Nephron (organoid): Measurements from ENCODE around the gene GPR33.

Experiments used
- H3K27ac Mint-ChIP-seq, 3 experiments: 2 replicates each; pipeline ENCODE4 v1.8.0; 2020; ENCODE audit warnings: mixed read lengths in 3 of 3, mild to moderate bottlenecking in 2 of 3, moderate library complexity in 1 of 3
- H3K27me3 Mint-ChIP-seq: 2 replicates; pipeline ENCODE4 v1.8.0; 2021; ENCODE audit warnings: low read depth, mild to moderate bottlenecking, moderate library complexity, mixed read lengths
- H3K36me3 Mint-ChIP-seq: 2 replicates; pipeline ENCODE4 v1.8.0; 2020; ENCODE audit warnings: low read depth, mixed read lengths
- H3K4me1 Mint-ChIP-seq: 2 replicates; pipeline ENCODE4 v1.8.0; 2020; ENCODE audit warnings: mixed read lengths
- H3K4me3 Mint-ChIP-seq, 3 experiments: 2 replicates each; pipeline ENCODE4 v1.8.0; 2020; ENCODE audit warnings: mild to moderate bottlenecking in 3 of 3, mixed read lengths in 3 of 3, moderate library complexity in 2 of 3
- H3K9me3 Mint-ChIP-seq: 2 replicates; pipeline ENCODE4 v1.8.0; 2020; ENCODE audit warnings: mixed read lengths
- TF ChIP-seq, protein P1 (sequence below), 3 experiments: fragments of 200-600 bp; sonication (generic); IDR thresholded peaks; one replicate each; pipeline ENCODE4 v1.5.0; 2021; ENCODE audit warnings: antibody characterized with exemption in 3 of 3; ENCODE audit not compliant: unreplicated experiment in 3 of 3

The GPR33 gene

GRCh38 chr14:31527087-31527486 is 39.2 kb upstream of the GPR33 start:
- no peaks in the 10 kb centered on the region for H3K4me1 Mint-ChIP-seq
- TF ChIP-seq, protein P1, sequence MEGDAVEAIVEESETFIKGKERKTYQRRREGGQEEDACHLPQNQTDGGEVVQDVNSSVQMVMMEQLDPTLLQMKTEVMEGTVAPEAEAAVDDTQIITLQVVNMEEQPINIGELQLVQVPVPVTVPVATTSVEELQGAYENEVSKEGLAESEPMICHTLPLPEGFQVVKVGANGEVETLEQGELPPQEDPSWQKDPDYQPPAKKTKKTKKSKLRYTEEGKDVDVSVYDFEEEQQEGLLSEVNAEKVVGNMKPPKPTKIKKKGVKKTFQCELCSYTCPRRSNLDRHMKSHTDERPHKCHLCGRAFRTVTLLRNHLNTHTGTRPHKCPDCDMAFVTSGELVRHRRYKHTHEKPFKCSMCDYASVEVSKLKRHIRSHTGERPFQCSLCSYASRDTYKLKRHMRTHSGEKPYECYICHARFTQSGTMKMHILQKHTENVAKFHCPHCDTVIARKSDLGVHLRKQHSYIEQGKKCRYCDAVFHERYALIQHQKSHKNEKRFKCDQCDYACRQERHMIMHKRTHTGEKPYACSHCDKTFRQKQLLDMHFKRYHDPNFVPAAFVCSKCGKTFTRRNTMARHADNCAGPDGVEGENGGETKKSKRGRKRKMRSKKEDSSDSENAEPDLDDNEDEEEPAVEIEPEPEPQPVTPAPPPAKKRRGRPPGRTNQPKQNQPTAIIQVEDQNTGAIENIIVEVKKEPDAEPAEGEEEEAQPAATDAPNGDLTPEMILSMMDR (IDR thresholded peaks at IDR 0.05; ENCODE audit: unreplicated experiment in 3 of 3), result no peak
- H3K36me3 Mint-ChIP-seq, result no peaks in the 10 kb centered on the region
- H3K9me3 Mint-ChIP-seq, result peaks cover 3% of the 10 kb centered on the region
- no peak overlapping the region for H3K27ac Mint-ChIP-seq
- no peak overlapping the region for H3K4me3 Mint-ChIP-seq
- peaks cover 5% of the 10 kb centered on the region for H3K27me3 Mint-ChIP-seq

GRCh38 chr14:31510855-31511254 is 23.0 kb upstream of the GPR33 start:
- peaks cover 8% of the 10 kb centered on the region for H3K4me1 Mint-ChIP-seq
- TF ChIP-seq, protein P1 (IDR thresholded peaks at IDR 0.05; ENCODE audit: unreplicated experiment in 3 of 3), result no peak
- H3K36me3 Mint-ChIP-seq, result no peaks in the 10 kb centered on the region
- no peak overlapping the region for H3K27ac Mint-ChIP-seq
- H3K27me3 Mint-ChIP-seq, result no peaks in the 10 kb centered on the region
- H3K9me3 Mint-ChIP-seq, result no peaks in the 10 kb centered on the region
- H3K4me3 Mint-ChIP-seq, result no peak overlapping the region

GRCh38 chr14:31510222-31510621 is 22.4 kb upstream of the GPR33 start:
- no peaks in the 10 kb centered on the region for H3K36me3 Mint-ChIP-seq
- TF ChIP-seq, protein P1 (IDR thresholded peaks at IDR 0.05; ENCODE audit: unreplicated experiment in 3 of 3), result peak; percentile 50 to 78 (median 63)
- no peak overlapping the region for H3K4me3 Mint-ChIP-seq
- no peaks in the 10 kb centered on the region for H3K27me3 Mint-ChIP-seq
- no peak overlapping the region for H3K27ac Mint-ChIP-seq
- peaks cover 14% of the 10 kb centered on the region for H3K4me1 Mint-ChIP-seq
- no peaks in the 10 kb centered on the region for H3K9me3 Mint-ChIP-seq

DNA sequence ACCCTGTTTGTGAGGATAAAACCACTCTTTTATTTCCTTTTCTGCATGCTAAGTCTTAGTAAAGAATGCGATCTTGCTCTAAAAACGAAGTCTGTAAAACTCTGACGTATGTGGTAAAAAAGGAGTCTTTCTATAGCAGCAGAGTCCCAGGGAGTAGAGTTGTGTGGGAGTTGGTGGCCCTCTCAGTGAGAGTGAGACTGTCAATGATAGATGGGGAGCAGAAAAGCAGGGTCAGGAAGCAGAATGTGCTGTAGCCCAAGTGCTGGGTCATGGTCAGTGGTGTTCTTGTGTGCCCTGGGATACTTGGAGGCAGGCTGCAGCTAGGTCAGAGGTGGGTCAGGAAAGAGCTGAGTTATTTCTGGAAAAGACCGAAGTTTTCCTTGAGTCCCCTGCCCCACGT is 20.3 kb upstream of the GPR33 start:
- Mint-ChIP-seq H3K36me3 (no peaks in the 10 kb centered on the region), H3K9me3 (no peaks in the 10 kb centered on the region), H3K27me3 (no peaks in the 10 kb centered on the region), H3K4me1 (peaks cover 17% of the 10 kb centered on the region), H3K27ac (peak overlapping the region in 2 of 3 experiments; percentile 0 to 2), H3K4me3 (no peak overlapping the region)
- TF ChIP-seq, protein P1 (IDR thresholded peaks at IDR 0.05; ENCODE audit: unreplicated experiment in 3 of 3), result no peak

DNA sequence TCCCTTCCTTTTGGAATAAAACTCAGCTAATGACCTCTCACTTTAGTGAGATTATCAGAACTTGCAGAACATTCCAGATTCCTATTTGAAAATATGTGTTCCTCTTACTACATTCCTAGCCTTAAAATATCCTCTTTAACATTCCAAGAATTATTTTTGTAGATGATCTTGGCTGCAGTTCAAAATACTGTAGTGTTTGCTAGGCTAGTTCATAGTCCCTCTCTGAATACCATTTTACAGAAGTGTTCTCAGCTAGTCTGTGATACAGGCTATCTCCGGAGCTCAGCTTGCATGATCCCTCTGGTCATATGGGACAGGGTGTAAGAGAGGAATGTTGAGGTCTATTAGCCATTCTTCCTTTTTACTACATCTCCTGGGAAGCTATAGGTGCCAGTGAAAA is 17.6 kb upstream of the GPR33 start:
- TF ChIP-seq, protein P1 (IDR thresholded peaks at IDR 0.05; ENCODE audit: unreplicated experiment in 3 of 3), result no peak
- Mint-ChIP-seq H3K27ac (peak overlapping the region in 2 of 3 experiments; percentile 43 to 80), H3K36me3 (no peaks in the 10 kb centered on the region), H3K4me1 (peaks cover 17% of the 10 kb centered on the region), H3K4me3 (no peak overlapping the region), H3K9me3 (peaks cover 2% of the 10 kb centered on the region), H3K27me3 (no peaks in the 10 kb centered on the region)

DNA sequence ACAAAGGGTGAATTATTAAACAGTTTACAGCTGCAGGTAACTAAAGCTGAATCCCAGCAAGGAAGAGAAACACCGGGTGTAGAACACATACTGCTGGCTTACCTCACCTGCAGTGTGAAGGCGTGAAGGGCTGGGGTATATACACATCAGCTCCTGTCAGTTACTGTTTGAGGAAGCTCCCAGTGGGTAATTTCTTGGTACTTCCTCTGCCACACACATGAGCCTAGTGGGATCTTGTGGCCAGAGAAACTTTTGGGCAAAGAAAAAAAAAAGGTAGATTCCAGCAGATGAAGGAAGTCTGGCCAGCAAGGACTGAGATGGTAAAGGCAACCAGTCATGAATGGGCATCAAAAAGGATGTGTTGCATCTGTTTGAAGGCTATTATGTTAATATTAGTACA is 14.0 kb upstream of the GPR33 start:
- H3K27ac Mint-ChIP-seq, result no peak overlapping the region

More for the DNA sequence above, 14.0 kb upstream of the GPR33 start:
- Mint-ChIP-seq H3K4me3 (no peak overlapping the region), H3K27me3 (no peaks in the 10 kb centered on the region), H3K9me3 (peaks cover 22% of the 10 kb centered on the region), H3K4me1 (peaks cover 12% of the 10 kb centered on the region), H3K36me3 (no peaks in the 10 kb centered on the region)
- TF ChIP-seq, protein P1 (IDR thresholded peaks at IDR 0.05; ENCODE audit: unreplicated experiment in 3 of 3), result no peak
